Inflammatory macrophage treated with lipopolysaccharide for 4 hours (primary cell): ENCODE results near the gene EXOC3L1.

Source experiments
- DNase-seq: peaks from one replicate; pipeline ENCODE4 v3.0.0-alpha.2; 2020

Gene EXOC3L1

GRCh38 chr16:67198238-67198734 is 8.3 kb upstream of the EXOC3L1 start:
- peak; percentile 65 for DNase-seq

- DNase-seq, result no peak
Measured at GRCh38 chr16:67197704-67198103, 7.8 kb upstream of the EXOC3L1 start.

- DNase-seq, result no peak
Measured at GRCh38 chr16:67196881-67197280, 6.9 kb upstream of the EXOC3L1 start.

GRCh38 chr16:67195676-67196075 is 5.7 kb upstream of the EXOC3L1 start:
- DNase-seq, result no peak

GRCh38 chr16:67194260-67194659 is 4.3 kb upstream of the EXOC3L1 start:
- no peak for DNase-seq

- no peak for DNase-seq
Measured at GRCh38 chr16:67193536-67193935, 3.6 kb upstream of the EXOC3L1 start.

GRCh38 chr16:67192781-67193361 is 2.9 kb upstream of the EXOC3L1 start:
- DNase-seq, result no peak

GRCh38 chr16:67191995-67192681 is 2.2 kb upstream of the EXOC3L1 start, which contains the start of gene E2F4:
E2F4 (plus strand) TSS chr16:67192155; CDS start chr16:67192228, 73 bp downstream.
- DNase-seq, result peak; percentile 95

GRCh38 chr16:67191411-67191994 is 1.6 kb upstream of the EXOC3L1 start:
- DNase-seq, result no peak

- no peak for DNase-seq
Measured at GRCh38 chr16:67190448-67191399, 788 bp upstream of the EXOC3L1 start.

- no peak for DNase-seq
Measured at GRCh38 chr16:67188798-67189197, 1.1 kb downstream of the EXOC3L1 start.

- no peak for DNase-seq
Measured at GRCh38 chr16:67188323-67188722, 1.6 kb downstream of the EXOC3L1 start.

- no peak for DNase-seq
Measured at GRCh38 chr16:67187175-67187890, 2.6 kb downstream of the EXOC3L1 start.

GRCh38 chr16:67186550-67186950 is 3.4 kb downstream of the EXOC3L1 start:
- no peak for DNase-seq

- DNase-seq, result no peak
Measured at GRCh38 chr16:67185651-67186134, 4.2 kb downstream of the EXOC3L1 start.

- peak; percentile 86 for DNase-seq
Measured at GRCh38 chr16:67184995-67185650, 4.8 kb downstream of the EXOC3L1 start.

- no peak for DNase-seq
Measured at GRCh38 chr16:67184453-67184994, 5.4 kb downstream of the EXOC3L1 start.

- DNase-seq, result peak; percentile 97
Measured at GRCh38 chr16:67183627-67184452, 6.1 kb downstream of the EXOC3L1 start, which contains the start of gene MATCAP1. MATCAP1 (minus strand) TSS chr16:67183963; CDS start chr16:67180610, 3,353 bp downstream.

GRCh38 chr16:67183284-67183626 is 6.7 kb downstream of the EXOC3L1 start:
- DNase-seq, result no peak

GRCh38 chr16:67182288-67182687 is 7.6 kb downstream of the EXOC3L1 start:
- peak; percentile 26 for DNase-seq
